Renal cortical epithelial cell (primary cell): ENCODE measurements around the gene REL. TPM values are rescaled to one million over a fixed set of nuclear protein-coding genes. Genes with fewer than 3 reads are reported as not detected.

ENCODE experiments used
- DNase-seq: peaks from one replicate; pipeline ENCODE4 v3.0.0-alpha.2; 2011; ENCODE audit warnings: low read depth
- total RNA-seq: library from RNA; depleted of rRNA; stranded (reverse); fragments of >200 nt; gene quantifications from 2 replicates; pipeline ENCODE4 v1.2.3, GENCODE V29; 2014

REL gene
- total RNA-seq, 1 donor from 2014 or later = 12.4 TPM

GRCh38 chr2:60964651-60965498, 83.5 kb downstream of the REL start:
- no peak for DNase-seq

DNA sequence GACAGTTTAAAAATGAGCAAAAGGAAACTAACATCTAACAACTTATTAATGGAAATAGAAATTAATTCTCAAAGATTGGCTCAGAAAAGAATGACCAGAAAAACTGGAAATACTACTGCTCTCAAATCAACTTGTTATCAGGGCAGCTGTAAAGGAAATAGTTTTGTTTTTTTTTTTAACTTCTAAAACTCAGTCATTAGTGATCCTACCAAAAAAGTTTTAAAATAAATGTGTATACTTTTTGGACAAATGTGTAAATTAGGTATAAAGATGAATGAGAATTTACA, 84.1 kb downstream of the REL start:
- no peak for DNase-seq

- DNase-seq = no peak
Observed at GRCh38 chr2:60966507-60967405, 85.4 kb downstream of the REL start.

GRCh38 chr2:60972889-60973656, 91.7 kb downstream of the REL start:
- DNase-seq = no peak

DNA sequence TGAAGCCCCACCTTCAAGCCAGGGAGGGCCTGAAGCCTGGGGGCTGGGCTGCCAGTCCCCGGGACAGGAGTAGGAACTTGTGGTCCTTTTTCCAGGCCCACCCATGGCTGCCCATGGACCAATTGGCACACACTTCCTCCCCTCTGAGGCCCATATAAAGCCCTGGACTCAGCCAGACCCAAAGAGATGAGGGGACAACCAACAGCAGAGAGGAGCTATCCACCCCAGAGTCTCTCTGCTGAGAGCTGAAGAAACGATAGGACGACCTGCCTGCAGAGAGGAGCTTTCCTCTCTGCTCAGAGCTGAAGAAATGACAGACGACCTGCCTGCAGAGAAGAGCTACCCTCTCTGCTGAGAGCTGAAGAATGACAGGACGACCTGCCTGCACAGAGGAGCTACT, 92.3 kb downstream of the REL start:
- DNase-seq = no peak

DNA sequence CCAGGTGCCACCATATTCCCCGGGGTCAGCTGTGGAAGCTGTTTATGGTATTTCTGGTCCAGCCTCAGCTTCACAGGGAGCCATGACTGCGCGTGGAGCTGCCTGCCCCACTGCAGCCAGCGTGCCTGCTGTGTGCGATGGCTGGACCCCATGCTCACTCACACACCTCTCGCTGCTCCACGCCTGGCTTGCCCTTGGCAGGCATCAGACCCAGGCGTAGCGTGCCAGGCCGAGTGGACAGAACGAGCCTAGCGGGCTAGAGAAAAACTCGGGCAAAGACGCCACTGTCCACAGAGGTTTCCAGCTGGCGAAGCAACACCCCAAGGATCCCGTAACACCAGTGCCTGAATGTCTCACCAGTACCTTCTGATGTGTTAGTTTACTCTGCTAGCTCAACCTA, 93.3 kb downstream of the REL start:
- no peak for DNase-seq

Other genes with a start within 250 kb of the REL start
- gene PAPOLG, start 125.3 kb upstream of the REL start, total RNA-seq = 11.3 and 16.9 TPM in 2 replicates
- 42.5 and 57.5 TPM in 2 replicates for gene PEX13, start 136.1 kb downstream of the REL start, total RNA-seq
- 7.5 and 10.9 TPM in 2 replicates for gene PUS10, start 136.7 kb downstream of the REL start, total RNA-seq
- gene SANBR, start 184.3 kb downstream of the REL start, total RNA-seq = 14.6 and 21.3 TPM in 2 replicates